ENCODE results near the gene SFMBT2.

SFMBT2 gene

GRCh38 chr10:7425691-7426090 is 14.9 kb upstream of the SFMBT2 start:
- no peak for DNase-seq (ENCODE audit: low read depth)

- no peak for DNase-seq (ENCODE audit: low read depth)
Observed at GRCh38 chr10:7424919-7425318, 14.1 kb upstream of the SFMBT2 start.

- no peak for DNase-seq (ENCODE audit: low read depth)
Observed at GRCh38 chr10:7424315-7424714, 13.5 kb upstream of the SFMBT2 start.

GRCh38 chr10:7423521-7423920 is 12.7 kb upstream of the SFMBT2 start:
- no peak for DNase-seq (ENCODE audit: low read depth)

GRCh38 chr10:7421526-7421925 is 10.7 kb upstream of the SFMBT2 start:
- no peak for DNase-seq (ENCODE audit: low read depth)

- DNase-seq (ENCODE audit: low read depth): no peak
Observed at GRCh38 chr10:7419998-7420397, 9.2 kb upstream of the SFMBT2 start.

- DNase-seq (ENCODE audit: low read depth): no peak
Observed at GRCh38 chr10:7417807-7418206, 7.0 kb upstream of the SFMBT2 start.

- peak; percentile 16 for DNase-seq (ENCODE audit: low read depth)
Observed at GRCh38 chr10:7417103-7417623, 6.3 kb upstream of the SFMBT2 start.

GRCh38 chr10:7414766-7415165 is 3.9 kb upstream of the SFMBT2 start:
- DNase-seq (ENCODE audit: low read depth): no peak

- DNase-seq (ENCODE audit: low read depth): no peak
Observed at GRCh38 chr10:7412928-7413282, 2.1 kb upstream of the SFMBT2 start.

- DNase-seq (ENCODE audit: low read depth): no peak
Observed at GRCh38 chr10:7412237-7412927, 1.5 kb upstream of the SFMBT2 start.

- DNase-seq (ENCODE audit: low read depth): no peak
Observed at GRCh38 chr10:7411671-7412128, 866 bp upstream of the SFMBT2 start.

GRCh38 chr10:7410301-7410861 is 453 bp downstream of the SFMBT2 start:
- DNase-seq (ENCODE audit: low read depth): no peak

- DNase-seq (ENCODE audit: low read depth): no peak
Observed at GRCh38 chr10:7409732-7410168, 1.1 kb downstream of the SFMBT2 start.

GRCh38 chr10:7409045-7409731 is 1.6 kb downstream of the SFMBT2 start:
- DNase-seq (ENCODE audit: low read depth): no peak

GRCh38 chr10:7408291-7409044 is 2.4 kb downstream of the SFMBT2 start:
- DNase-seq (ENCODE audit: low read depth): no peak

GRCh38 chr10:7407368-7408290 is 3.2 kb downstream of the SFMBT2 start:
- DNase-seq (ENCODE audit: low read depth): no peak

GRCh38 chr10:7406712-7407333 is 4.0 kb downstream of the SFMBT2 start:
- DNase-seq (ENCODE audit: low read depth): no peak

GRCh38 chr10:7405637-7406036 is 5.2 kb downstream of the SFMBT2 start:
- no peak for DNase-seq (ENCODE audit: low read depth)

GRCh38 chr10:7403620-7404019 is 7.2 kb downstream of the SFMBT2 start:
- DNase-seq (ENCODE audit: low read depth): no peak

- DNase-seq (ENCODE audit: low read depth): no peak
Observed at GRCh38 chr10:7401782-7402181, 9.1 kb downstream of the SFMBT2 start.
